Stimulated activated CD8-positive, alpha-beta memory T cell treated with anti-CD3 and anti-CD28 coated beads, Interleukin-15, amount 100 ng/mL, for 24 hours (primary cell): ENCODE measurements around the gene MBP.
"Not testable (repeated sequence)": the region's sequence is repeated elsewhere in the genome, so short reads cannot be mapped to it uniquely, and the experiment has no call there.

ENCODE experiments used
- DNase-seq: peaks from one replicate; pipeline ENCODE4 v3.0.0-alpha.2; 2020; ENCODE audit warnings: low read depth

MBP gene

DNA sequence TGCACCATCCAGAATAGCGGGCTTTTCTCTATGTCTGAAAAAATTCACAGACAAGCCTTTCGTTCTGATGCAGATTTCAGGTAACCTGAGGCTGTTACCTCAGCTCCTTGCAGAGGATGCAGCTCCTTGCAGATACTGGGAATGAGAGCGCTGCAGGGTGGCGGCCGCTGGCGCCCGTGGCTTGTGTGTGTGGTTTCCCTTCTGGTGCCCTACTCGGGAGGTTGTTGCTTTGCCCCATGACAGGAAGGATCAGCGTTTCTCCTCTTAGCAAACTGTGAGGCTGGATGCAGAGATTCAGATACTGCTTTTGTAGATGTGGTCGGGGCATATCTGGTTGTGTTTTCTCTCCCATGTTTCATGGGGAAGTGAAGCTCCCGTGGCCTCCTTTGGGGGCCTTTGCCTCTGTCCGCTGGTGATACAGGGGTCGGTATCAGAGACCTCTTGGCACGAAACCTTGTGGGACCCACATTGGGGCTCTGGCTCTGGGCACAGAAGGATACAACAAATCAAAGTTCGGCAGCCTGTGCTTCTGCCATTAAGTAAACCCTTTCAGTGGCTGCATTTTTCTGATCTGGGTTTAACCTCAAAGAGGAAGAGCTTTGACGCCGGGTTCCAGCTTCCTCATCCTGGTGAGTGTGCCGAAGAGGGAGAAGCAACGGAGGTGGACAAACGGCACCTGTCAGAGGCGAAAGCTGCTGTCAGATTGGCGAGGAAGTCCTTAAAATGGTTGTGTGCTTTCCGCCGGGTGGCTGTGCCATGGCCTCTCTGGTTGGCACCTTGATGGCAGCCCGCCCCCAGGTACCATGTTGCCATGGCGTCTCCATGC, 127.8 kb downstream of the MBP start:
- DNase-seq: no peak

DNA sequence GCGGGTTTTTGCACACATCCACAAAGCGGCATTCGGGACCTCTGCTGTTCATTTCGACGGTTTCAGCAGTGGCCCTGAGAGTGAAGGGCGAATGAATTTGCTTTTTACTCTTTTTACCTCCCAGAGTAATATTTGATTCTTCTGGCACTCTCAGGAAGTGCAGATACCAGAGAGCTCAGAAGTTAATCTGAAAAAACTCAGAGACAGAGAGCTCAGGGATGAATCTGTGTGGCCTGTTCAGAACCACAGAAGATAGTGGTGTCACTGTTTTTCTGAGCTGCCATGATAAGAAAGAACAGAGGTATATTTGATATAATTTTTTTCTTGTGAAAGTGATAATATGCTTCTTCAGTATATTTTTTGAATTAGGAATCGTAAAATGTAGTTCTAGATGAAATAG, 129.3 kb downstream of the MBP start:
- no peak for DNase-seq

DNA sequence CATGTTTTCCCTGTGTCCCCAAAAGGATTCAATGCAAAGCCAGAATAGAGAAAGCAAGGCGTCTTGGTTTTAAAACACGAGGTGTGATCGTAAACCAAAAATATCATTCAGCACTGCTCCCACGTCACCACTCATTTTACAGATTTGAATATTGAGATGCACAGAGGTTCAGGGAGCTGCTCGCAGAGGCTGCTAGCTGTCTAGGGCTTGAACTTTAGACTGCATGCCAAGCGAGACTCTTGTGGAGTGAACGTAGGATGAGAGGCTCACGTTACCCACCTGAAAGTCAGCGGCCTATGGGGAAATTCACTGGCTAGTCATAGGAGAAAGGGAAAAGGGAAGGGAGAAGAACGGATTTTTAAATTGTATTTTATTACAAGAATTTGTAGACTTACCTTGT, 130.1 kb downstream of the MBP start:
- DNase-seq: no peak

DNA sequence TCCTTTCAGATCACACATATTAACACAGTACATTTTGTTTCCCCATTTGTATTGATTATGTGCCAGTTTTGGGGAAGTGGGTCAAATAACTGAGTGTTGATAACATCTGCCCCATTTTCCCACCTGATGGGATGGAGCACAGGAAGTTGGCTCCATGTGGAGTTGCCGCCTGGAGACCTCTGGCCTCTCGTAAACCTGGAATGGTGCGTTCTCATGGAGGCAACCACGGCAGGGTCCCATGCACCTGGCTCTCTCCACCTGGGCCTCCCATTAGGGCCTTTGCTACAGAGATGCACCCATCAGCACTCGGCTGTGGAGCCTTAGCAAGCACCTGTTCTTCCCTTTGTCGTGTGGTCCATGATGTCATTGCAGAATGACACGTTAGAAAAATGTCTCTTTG, 130.6 kb downstream of the MBP start:
- no peak for DNase-seq

DNA sequence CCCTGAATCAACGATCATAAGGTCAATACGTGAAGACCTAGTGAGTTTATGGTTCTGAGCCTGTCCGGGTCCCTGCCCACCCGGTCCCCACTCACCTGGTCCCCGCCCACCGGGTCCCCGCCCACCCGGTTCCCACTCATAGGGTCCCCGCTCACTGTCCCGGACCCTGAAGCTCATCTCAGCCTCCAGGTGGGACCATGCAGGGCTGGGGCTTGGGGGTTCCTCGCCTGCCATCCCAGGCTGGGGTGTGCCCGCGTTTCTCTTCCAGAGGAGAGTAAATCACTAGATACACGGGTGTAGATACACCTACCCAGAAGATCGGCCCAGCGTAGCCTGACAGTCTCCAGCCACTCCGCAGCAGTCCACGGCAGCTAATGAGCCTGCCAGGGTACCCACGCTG, 131.5 kb downstream of the MBP start:
- DNase-seq: no peak

DNA sequence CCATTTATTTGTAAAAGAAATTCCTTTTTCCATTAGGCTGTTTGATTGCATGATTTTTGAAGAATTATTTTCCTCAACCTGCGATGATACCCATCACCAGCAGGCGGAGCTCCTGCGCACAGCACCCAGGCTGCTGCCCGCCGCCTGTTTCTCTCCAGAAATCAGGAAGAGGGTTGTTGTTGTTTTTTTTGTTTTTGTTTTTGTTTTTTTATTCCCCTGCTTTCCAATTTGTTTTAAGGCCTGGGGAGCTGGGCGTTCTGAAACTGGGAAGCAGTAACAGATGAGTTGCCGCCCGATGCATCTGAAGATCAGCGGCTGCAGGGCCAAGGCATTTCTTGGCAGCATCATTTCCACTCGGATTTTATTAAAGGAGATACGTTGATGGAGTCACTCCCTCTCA, 132.1 kb downstream of the MBP start:
- peak; percentile 28 for DNase-seq

DNA sequence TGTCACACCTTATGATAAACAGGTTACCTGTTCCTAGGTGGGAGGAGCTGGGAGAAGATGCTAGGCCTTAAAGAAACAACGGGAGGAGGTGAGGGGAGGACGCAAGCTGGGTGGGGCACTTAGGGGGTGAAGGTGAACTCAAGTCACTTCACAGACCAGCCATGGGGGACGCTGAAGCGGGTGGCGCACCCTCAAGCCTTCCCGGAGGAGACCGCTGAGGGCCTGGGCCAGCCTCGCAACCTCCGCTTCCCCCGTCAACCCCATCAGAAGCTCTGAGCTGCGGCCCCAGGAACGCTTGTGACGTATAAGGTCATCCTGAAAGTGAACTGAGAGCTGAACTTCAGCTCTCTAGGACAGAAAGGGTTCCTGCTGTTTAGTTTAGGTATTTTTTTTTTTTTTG, 133.5 kb downstream of the MBP start:
- DNase-seq: no peak

DNA sequence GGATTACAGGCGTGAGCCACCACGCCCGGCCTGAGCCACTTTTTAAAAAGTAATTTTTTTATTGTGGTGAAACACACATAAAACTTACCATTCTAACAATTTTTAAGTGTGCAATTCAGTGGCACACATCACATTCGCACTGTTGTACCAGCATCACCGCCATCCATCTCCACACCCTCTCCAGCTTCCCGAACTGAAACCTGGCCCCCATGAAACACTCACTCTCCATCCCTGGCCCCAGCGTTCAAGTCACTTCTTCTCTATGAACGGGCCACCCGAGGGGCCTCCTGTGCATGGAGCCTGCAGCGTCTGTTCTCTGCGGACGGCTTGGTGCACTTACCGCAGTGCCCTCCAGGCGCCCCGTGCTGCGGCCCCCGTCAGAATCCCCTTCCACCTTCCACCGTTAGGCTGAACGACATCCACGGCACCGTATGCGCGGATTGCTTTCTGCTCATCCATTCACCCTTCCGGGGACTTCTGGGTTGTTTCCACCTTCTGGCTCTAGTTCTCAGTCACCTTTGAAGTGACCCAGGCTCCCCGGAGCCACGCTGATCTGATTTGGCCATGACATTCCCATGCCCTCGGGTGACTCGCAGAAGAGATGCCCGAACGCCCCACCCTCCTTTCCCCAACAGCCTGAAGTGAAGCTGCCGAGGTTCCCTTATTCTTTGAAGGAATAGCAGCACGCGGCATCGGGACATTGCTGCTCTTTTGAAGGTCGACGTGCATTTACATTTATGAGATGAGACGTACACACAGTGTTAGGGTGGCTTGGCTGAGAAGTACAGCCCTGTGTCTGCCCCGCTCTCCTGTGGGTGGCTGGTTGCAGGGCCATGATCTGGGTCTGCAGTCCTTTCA, 134.4 kb downstream of the MBP start:
- no peak for DNase-seq

DNA sequence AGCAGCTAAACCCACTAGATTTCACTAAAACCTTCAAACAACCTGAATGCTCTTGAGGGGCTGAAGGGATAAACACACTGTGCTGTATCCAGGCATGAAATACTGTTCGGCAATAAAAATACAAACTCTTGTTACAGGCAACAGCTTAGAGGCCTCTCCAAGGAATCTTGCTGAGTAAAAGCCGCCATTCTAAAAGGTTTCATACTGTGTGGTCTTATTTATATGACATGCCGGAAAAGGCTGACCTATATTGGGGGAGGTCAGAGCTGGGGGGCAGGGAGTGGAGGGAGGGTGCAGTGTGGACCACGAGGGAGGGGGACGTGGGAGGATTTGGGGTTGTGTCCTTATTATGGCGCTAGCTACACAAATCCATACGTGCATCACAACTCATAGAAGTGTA, 136.2 kb downstream of the MBP start:
- DNase-seq: no peak

DNA sequence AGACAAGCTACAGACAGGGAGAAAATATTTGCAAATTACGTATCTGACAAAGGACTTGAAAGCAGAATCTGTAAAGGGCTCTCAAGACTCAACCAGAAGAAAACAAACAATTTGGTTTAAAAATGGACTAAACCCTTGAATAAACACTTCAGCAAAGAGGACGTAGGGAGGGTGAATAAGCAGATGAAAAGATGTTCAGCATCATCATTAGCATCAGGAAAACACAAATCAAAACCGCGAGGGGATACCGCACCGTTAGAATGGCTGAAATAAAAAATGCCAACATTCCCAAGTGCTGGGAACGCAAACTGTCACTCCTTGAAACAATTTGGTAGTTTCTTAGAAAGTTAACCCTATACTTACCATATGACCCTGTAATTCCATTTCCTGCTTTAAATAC, 136.7 kb downstream of the MBP start:
- DNase-seq: no peak

DNA sequence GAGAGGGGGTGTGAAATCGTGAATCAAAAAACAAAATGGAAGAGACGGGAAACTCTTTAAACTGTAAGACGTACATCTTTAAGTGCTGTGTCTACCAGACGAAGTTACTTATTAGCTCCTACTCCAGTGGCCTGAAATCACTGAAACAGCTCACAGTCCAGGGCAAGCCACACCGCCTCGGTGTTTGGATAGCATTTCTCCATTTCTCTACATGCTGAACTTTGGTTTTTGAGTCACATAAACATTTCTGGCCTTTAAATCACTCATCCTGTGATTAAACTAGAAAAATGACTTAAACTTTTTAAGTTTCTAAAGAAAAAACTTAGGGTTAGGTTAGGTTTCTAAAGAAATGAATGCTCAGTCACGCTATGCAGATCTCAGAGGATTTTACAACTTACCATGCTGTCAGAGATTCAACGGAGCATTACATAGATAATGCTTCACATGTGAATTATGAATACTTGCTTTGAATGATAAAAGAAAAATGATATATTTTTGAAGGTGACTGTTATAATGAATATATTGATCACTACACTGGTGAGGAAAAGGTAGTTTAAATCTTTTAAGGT, 138.4 kb downstream of the MBP start:
- DNase-seq: no peak

DNA sequence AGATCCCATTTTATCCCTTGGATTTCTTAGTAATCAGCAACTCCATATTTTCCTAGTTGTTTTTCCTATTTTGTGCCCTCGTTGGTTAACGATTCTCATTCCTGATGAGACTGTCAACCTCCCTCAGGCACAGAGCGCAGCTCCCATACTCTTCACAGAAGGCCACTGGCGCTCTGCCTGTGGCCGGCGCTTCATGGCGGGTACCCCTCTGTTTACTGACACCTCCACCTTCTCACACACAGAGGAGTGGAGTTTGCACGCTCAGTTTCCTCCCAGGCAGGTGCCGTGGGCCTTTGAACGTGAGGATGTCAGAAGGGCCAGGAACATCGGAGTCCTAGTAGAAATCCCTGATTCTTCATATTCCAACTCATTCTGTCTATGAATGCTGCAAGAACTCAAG, 139.0 kb downstream of the MBP start:
- no peak for DNase-seq

DNA sequence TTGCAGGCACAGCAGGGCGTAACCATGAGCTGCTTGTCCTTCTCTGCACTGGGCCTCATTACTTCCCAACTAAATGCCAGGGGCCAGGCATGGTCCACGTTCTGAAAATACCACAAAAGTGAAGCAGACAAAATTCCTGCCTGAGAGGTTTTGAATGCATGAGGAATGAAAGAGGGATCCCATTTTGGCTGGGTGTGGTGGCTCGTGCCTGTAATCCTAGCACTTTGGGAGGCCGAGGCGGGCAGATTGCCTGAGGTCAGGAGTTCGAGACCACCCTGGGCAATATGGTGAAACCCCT, 139.5 kb downstream of the MBP start:
- DNase-seq: no peak

DNA sequence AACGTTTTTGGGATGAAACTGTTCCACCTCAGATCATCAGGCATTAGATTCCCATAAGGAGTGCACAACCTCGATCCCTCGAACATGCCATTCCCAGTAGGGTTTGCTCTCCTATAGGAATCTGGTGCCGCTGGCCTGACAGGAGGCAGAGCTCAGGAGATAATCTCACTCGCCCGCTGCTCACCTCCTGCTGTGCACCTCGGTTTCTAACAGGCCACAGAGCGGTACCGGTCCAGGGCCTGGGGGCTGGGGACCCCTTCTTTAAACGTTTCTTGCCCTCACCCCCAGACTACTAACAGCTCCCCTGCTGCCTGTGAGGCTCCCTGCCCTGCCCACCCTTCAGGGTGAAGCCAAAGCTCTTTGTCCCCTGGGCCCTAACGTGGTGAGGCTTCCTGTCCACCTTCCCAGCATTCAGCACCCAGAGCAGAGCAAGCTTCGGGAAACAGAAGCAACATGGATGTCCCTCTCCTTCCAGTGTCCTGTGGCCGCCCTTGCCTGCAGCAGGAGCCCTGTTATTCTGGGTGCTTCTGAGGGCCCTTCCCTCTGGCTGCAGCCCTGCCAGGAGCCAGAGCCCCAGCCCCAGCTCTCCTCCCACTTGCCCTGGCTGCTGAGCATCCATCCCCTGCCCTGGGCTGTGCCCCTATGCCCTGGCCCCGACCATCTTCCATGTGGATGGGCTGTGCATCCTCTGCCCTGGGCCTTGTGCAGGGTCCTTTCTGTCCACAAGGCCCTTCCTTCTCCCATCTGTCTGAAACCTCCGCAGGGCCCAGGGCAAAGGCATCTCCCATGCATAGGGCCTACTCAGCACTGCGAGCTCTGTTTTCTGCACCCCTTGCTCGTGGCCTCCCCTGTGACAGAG, 140.1 kb downstream of the MBP start:
- DNase-seq: no peak

DNA sequence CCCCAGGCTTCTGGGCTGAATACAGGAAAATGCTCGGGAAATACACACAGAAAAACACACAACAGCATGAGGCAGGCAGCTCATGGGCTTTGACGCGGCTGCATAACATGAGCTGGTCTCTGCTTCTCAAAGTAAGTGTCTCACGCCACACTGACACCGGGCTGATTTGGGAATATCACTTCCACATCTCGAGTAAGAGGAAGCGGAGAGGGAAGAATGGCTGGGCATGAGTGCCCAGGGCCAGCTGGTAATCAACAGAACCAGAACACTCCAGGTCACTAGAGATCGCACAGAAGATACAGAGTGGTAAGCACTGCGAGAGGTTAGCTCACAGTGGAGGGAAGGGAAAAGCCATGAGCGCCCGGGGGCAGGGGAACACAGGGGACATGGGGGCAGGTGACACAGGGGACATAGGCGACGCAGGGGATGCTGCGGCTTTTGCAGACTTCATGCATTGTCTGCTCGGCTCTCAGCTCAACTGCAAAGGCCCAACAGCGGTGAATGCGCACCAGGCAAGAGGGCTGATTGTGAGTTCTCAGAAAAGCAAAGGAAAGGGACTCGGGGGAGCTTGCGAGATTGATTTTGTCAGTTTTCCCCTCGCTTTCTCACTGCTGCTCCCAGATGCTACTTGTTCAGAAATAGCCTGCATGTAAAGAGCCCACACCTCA, 141.4 kb downstream of the MBP start:
- DNase-seq: no peak

DNA sequence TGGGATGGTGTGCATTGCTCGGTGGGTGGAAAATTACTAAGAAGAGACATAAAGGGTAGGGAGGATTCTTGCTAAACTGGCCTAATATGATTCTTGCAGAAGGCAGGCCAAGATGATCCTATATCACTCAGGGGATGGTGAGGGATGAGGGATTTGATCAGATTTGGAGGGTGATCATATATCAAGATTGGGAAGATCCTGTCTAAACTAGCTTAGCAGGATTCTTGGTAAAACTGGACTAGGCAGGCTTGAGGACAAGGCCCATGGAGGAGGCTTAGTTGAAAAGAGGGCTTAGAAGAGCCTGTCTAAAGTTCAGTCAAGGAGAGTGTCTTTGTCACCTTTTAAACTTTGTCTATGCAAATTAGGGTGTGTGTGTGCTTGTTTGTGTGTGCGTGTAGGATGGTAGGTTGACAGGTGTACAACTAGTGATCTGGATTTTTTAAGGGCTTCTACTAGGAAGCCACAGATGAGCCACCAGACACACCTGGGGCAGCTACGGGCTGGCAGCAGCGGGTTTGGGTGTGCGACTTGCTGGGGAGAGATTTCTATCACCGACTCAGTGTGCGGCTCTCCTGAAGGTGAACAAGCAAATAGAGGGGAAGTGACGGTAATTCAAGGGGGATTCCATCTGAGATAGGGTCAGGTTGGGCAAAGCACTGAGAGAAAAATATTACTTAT, 142.1 kb downstream of the MBP start:
- DNase-seq: not testable (repeated sequence)

DNA sequence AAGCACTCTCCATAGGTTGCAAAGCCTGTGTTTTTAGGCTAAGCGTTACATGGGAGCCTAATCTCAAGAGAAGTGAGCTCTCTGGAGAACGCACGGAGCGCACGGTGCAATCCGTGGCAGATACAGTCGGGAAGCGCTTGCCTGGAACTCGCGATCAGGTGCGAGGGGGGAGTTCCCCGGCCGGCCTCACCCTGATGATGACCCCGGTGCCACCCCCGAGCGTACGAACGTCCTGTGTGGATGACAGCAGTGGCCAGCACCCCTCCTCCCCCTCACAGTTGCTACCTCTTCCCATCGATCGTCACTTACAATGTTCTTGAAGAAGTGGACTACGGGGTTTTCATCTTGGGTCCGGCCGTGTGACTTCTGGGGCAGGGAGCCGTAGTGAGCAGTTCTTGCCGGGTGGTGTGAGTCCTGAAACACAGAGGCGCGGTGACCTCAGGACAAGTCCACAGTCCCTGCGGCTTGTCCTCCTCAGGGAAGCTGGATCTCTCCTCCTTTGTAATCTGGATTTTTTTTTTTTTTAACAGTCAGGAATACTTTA, 142.9 kb downstream of the MBP start:
- no peak for DNase-seq

DNA sequence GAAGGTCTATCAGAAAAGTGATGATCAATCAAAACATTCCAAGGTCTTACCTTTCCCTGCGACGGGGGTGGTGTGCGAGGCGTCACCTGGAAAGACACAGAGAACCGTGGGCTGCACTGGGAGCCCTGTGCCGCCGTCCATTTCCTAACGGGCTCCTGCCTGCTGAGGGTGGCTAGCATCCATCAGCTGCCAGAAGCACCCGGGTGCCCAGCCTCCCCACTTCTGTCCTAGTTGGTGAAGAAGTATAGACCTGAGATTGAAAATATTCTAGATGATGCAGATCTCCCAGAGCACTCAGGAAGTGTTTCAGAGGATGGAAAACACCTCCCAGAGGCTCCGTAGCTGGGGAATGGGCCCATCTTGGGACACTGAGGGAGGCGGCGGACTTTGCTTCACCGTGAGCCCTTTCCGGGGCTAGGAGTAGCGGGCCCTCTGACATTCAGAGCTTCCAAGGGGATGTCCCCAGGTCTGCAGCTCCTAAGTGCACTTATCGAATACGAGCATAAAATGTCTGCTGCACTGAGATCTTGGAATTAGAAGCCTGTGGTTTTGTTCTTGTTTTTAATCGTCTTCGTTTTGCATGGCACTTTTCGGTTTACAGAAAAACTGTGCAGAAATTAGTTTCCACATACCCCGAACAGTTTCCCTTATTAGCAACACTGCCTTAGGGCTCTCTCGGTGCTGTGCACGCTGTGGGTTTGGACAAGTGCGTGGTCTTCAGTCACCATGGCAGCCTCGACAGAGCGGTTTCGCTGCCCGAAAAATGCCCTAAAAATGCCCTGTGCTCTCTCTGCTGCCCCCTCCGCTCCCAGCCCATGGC, 143.5 kb downstream of the MBP start:
- DNase-seq: no peak

DNA sequence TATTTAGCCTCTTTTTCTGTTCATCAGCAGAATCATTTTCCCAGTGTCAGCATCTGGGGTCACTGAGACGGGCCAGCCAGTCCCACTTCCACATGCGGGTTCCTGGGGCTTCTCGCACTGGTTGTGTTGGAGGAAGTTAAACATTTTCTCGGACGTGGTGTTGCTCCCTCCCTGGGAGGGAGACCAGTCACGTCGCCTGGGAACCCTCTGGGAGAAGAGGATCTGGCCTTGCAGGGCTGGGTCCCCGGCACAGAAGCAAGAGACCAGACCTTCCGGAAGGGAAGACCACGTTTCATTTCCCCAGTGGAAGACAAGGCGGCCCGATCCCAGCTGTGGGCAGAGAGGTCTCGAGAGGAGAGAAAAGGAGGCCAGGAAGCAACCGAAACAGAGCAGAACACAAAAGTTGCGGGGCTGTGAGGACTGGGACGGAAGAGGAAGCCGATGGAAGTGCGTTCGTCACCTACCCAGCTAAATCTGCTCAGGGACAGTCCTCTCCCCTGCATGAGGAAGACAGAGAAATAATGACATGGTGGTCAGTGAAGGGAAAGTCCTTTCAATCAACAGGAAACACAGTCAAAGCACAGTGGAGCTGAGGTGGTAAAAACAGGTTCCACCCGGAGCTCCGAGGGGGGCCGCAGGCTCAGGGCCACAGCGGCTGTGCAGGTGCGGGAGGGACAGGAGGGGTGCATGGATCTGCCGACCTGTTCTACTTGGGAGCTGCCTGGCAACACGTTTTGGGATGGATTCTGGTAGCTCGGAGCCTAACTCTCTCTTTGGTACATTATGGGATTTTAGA, 144.4 kb downstream of the MBP start:
- no peak for DNase-seq
